ENCODE measurements around the gene CAMK2N2. TPM values are rescaled to one million over a fixed set of nuclear protein-coding genes. Genes with fewer than 3 reads are reported as not detected.

The CAMK2N2 gene
- total and polyA plus RNA-seq, 2 of the 4 experiments (the other 2 are of a cell fraction) = 0.34 TPM; not detected in 1

GRCh38 chr3:184249412-184250166, 11.8 kb downstream of the CAMK2N2 start, which contains the start of gene EEF1AKMT4:
Gene EEF1AKMT4, plus strand, starts transcription at chr3:184249672. Its CDS starts 23 bp downstream, at chr3:184249695.
- no TSS peak for BruUV-seq (replicated peaks)
- peak within 1 kb of the TSS; percentile 95 for H3K23ac ChIP-seq (ENCODE audit: low read depth, low read length)
- no peaks in the 10 kb centered on the region for H3K9me1 ChIP-seq (ENCODE audit: insufficient read depth, low read length)
- H2AFZ ChIP-seq (replicated peaks; ENCODE audit: low read length, poor library complexity) = peak within 1 kb of the TSS; percentile 99
- no peaks in the 10 kb centered on the region; the same call in 1 of the 2 replicates for H3K4me1 ChIP-seq (ENCODE audit: control insufficient read depth, insufficient read depth, low read length)
- H4K5ac ChIP-seq (ENCODE audit: low read depth, low read length) = peak within 1 kb of the TSS; percentile 92
- no peaks in the 10 kb centered on the region for H3K9me3 ChIP-seq (ENCODE audit: control insufficient read depth, insufficient read depth, low read length)
- ATAC-seq (ENCODE audit: low read depth) (peak; percentile 94), DNase-seq (peak; percentile 98)
- peak within 1 kb of the TSS; percentile 85 for H2BK5ac ChIP-seq (ENCODE audit: low read depth, low read length, poor library complexity, severe bottlenecking)
- H3K9ac ChIP-seq (ENCODE audit: low read depth, low read length) = peak within 1 kb of the TSS; percentile 95
- H3K4me2 ChIP-seq (ENCODE audit: low read depth, low read length) = peak within 1 kb of the TSS; percentile 99
- peak within 1 kb of the TSS; percentile 97 for H3K4me3 ChIP-seq (ENCODE audit: insufficient read depth, low read depth, low read length)
- peaks cover 7 to 24% of the 10 kb centered on the region in 2 experiments for H3K79me1 ChIP-seq (ENCODE audit: low read depth in 1 of 2, low read length in 2 of 2)
- no peak within 1 kb of the TSS for H2BK20ac ChIP-seq (ENCODE audit: low read depth, low read length)
- peak within 1 kb of the TSS; percentile 90 for H4K91ac ChIP-seq (ENCODE audit: insufficient read depth, low read depth, low read length)
- TF ChIP-seq RFX5 (IDR thresholded peaks at IDR 0.05; ENCODE audit: low read depth, low read length) (no peak), BHLHE40 (IDR thresholded peaks at IDR 0.05; ENCODE audit: low read depth, low read length) (peak; percentile 82), MAZ (IDR thresholded peaks at IDR 0.05; ENCODE audit: borderline replicate concordance, low read depth, low read length) (peak; percentile 40; the same call in 1 of the 2 replicates), USF2 (IDR thresholded peaks at IDR 0.05; ENCODE audit: low read depth, low read length) (peak; percentile 17; the same call in 1 of the 2 replicates), CTCF (conservative IDR thresholded peaks at IDR 0.05; ENCODE audit: low read depth, low read length) (peak; percentile 58), MXI1 (IDR thresholded peaks at IDR 0.05; ENCODE audit: borderline replicate concordance, low read depth, low read length) (peak; percentile 99), CEBPB (IDR thresholded peaks at IDR 0.05; ENCODE audit: low read depth, low read length) (peak; percentile 99), RCOR1 (IDR thresholded peaks at IDR 0.05; ENCODE audit: insufficient replicate concordance, low read length) (no peak), SMC3 (IDR thresholded peaks at IDR 0.05; ENCODE audit: low read depth, low read length) (peak; percentile 11; the same call in 1 of the 2 replicates), RAD21 (IDR thresholded peaks at IDR 0.05; ENCODE audit: low read length) (peak; percentile 42; the same call in 1 of the 2 replicates)
- 0% methylated on average over 19 of the region's 54 CpGs; no CpG with 5 or more reads in 1 of the 2 experiments for WGBS, 2 experiments (ENCODE audit: extremely low coverage in 2 of 2, insufficient read length in 1 of 2)
- no peaks in the 10 kb centered on the region for H3K27me3 ChIP-seq (ENCODE audit: control insufficient read depth, insufficient read depth, low read length)
- peaks cover 11% of the 10 kb centered on the region; the same call in 1 of the 2 replicates for H3K36me3 ChIP-seq (ENCODE audit: control insufficient read depth, insufficient read depth, low read length)
- in situ Hi-C loops (cut with MboI; ENCODE audit: low sequenced_read_pairs) = loop anchor here (10.0 to 25.0 kb wide), 2 partner anchors 355 to 787 kb away; no protein-coding TSS in a partner anchor
- H3K14ac ChIP-seq (replicated peaks; ENCODE audit: low read depth, low read length) = peak within 1 kb of the TSS; percentile 96
- intact Hi-C loops (cut with micrococcal nuclease) = loop anchor here (1.0 to 10.0 kb wide), 5 partner anchors 63 to 354 kb away; partner anchors contain the start of genes ABCC5, ABCF3 and EIF2B5
- dilution Hi-C loops (cut with HindIII; ENCODE audit: low sequenced_read_pairs, unreplicated experiment) = no loop called here
- ChIA-PET POLR2A (ENCODE audit: unreplicated experiment) (interaction anchor here (0.6 kb wide), 1 partner anchor 234 kb away, joined by 9 read pairs; no protein-coding TSS in a partner anchor), CTCF (interaction anchor here (0.7 to 1.2 kb wide), 5 partner anchors 9 to 72 kb away, joined by 3 to 5 read pairs (median 4); no protein-coding TSS in a partner anchor)
- H3K4ac ChIP-seq (ENCODE audit: low read depth, low read length) = peak within 1 kb of the TSS; percentile 91
- H2AK9ac ChIP-seq (replicated peaks; ENCODE audit: low read depth, low read length, poor library complexity) = peak within 1 kb of the TSS; percentile 84
- peak within 1 kb of the TSS; percentile 88 for H2AK5ac ChIP-seq (ENCODE audit: low read depth, low read length)
- no peaks in the 10 kb centered on the region; the same call in 1 of the 2 replicates for H4K20me1 ChIP-seq (ENCODE audit: insufficient read depth, low read length)
- peak within 1 kb of the TSS; percentile 93 for H3K56ac ChIP-seq (ENCODE audit: extremely low read depth, insufficient read depth, low read length)
- peak within 1 kb of the TSS; percentile 87 to 95 for H4K8ac ChIP-seq (ENCODE audit: low read depth in 2 of 2, low read length in 2 of 2)
- H2BK120ac ChIP-seq (ENCODE audit: low read depth, low read length) = peak within 1 kb of the TSS; percentile 75
- H3K18ac ChIP-seq (ENCODE audit: low read depth, low read length) = peak within 1 kb of the TSS; percentile 53
- H2BK15ac ChIP-seq (ENCODE audit: low read depth, low read length) = peak within 1 kb of the TSS; percentile 47; the same call in 1 of the 3 replicates
- peak within 1 kb of the TSS; percentile 82 for H3K27ac ChIP-seq (ENCODE audit: insufficient read depth, low read length)

All from IMR-90 (cell line).